ES-I3 (cell line): ENCODE results near the gene KCP.

Experiments
- H3K36me3 ChIP-seq: 2 replicates; pipeline ENCODE4 v1.6.1; 2013; ENCODE audit warnings: mild to moderate bottlenecking, low read length, control low read depth, moderate library complexity; ENCODE audit not compliant: insufficient read depth
- H3K4me1 ChIP-seq: 2 replicates; pipeline ENCODE4 v1.6.1; 2013; ENCODE audit warnings: mild to moderate bottlenecking, control low read depth, low read length; ENCODE audit not compliant: insufficient read depth
- H3K9ac ChIP-seq: 2 replicates; pipeline ENCODE4 v1.6.1; 2013; ENCODE audit warnings: low read depth, mild to moderate bottlenecking, low read length, moderate library complexity
- H3K9me3 ChIP-seq: 2 replicates; pipeline ENCODE4 v1.6.1; 2013; ENCODE audit warnings: mild to moderate bottlenecking, low read length, moderate library complexity; ENCODE audit not compliant: control insufficient read depth, insufficient read depth

The KCP gene

GRCh38 chr7:128933180-128933891 is 22.8 kb upstream of the KCP start:
- H3K36me3 ChIP-seq = no peaks in the 10 kb centered on the region
- no peaks in the 10 kb centered on the region for H3K9me3 ChIP-seq
- H3K4me1 ChIP-seq = no peaks in the 10 kb centered on the region
- no peak overlapping the region for H3K9ac ChIP-seq

DNA sequence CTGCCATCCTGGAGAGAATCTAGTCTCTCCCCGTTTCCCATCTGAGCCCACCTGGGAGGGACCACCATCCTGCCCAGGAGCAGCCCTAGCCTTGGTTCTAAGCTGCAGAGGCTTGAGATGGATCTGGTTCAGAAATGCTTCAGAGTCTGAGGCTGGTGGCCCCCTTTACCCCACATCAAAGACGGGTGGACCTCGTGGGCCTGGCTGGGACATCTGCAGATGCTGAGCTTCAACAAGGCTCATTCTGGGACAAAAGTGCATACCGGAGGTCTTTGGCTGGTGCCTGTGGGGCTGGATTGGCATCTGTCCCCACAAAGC is 22.3 kb upstream of the KCP start:
- no peaks in the 10 kb centered on the region for H3K9me3 ChIP-seq
- H3K36me3 ChIP-seq = no peaks in the 10 kb centered on the region
- no peak overlapping the region for H3K9ac ChIP-seq
- H3K4me1 ChIP-seq = no peaks in the 10 kb centered on the region

- Histone ChIP-seq H3K36me3 (no peaks in the 10 kb centered on the region), H3K4me1 (no peaks in the 10 kb centered on the region), H3K9ac (no peak overlapping the region), H3K9me3 (no peaks in the 10 kb centered on the region)
Measured at GRCh38 chr7:128931965-128932861, 21.7 kb upstream of the KCP start.

GRCh38 chr7:128931190-128931798 is 20.8 kb upstream of the KCP start:
- no peaks in the 10 kb centered on the region for H3K9me3 ChIP-seq
- no peak overlapping the region for H3K9ac ChIP-seq
- no peaks in the 10 kb centered on the region for H3K36me3 ChIP-seq
- no peaks in the 10 kb centered on the region for H3K4me1 ChIP-seq

- H3K9ac ChIP-seq = no peak overlapping the region
- H3K36me3 ChIP-seq = no peaks in the 10 kb centered on the region
- H3K4me1 ChIP-seq = no peaks in the 10 kb centered on the region
- no peaks in the 10 kb centered on the region for H3K9me3 ChIP-seq
Measured at GRCh38 chr7:128928882-128929788, 18.6 kb upstream of the KCP start.

DNA sequence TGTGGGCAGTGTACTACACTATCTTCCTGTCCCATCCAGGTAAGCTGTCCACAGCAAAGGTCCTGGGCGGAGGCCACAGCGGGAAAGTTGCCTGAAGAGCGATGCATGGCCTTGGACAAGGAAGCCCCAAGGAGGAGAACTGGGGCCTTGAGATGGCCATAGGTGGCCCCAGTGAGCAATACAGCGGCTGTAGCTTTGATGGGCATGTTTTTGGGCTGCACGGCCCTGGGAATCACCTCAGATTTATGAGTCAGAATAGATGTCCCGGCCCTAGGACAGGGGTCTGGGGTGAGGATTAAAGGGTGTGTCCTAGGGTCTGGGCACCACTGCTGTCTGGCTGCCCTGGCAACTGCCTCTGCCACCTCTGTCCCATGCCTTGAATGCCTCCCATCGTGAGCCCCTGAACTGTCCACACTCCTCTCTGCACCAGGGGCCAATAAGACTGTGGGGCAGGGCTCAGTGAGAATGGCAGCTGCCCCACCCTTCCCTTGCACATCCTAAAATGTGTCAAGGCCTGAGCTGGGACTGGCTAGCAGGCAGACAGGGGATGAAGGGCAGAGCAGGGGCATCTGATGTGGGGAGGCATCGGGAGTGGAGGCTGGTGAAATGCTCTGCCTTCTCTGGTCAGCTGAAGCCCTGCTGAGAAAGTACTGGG is 17.8 kb upstream of the KCP start:
- Histone ChIP-seq H3K9ac (no peak overlapping the region), H3K4me1 (no peaks in the 10 kb centered on the region), H3K9me3 (no peaks in the 10 kb centered on the region), H3K36me3 (no peaks in the 10 kb centered on the region)

GRCh38 chr7:128924707-128925588 is 14.4 kb upstream of the KCP start:
- H3K4me1 ChIP-seq = peaks cover 4% of the 10 kb centered on the region; the same call in 1 of the 2 replicates
- H3K9ac ChIP-seq = no peak overlapping the region
- H3K36me3 ChIP-seq = no peaks in the 10 kb centered on the region
- H3K9me3 ChIP-seq = no peaks in the 10 kb centered on the region

GRCh38 chr7:128923411-128923800 is 12.9 kb upstream of the KCP start:
- Histone ChIP-seq H3K9ac (no peak overlapping the region), H3K4me1 (peaks cover 4% of the 10 kb centered on the region; the same call in 1 of the 2 replicates), H3K9me3 (no peaks in the 10 kb centered on the region), H3K36me3 (no peaks in the 10 kb centered on the region)

DNA sequence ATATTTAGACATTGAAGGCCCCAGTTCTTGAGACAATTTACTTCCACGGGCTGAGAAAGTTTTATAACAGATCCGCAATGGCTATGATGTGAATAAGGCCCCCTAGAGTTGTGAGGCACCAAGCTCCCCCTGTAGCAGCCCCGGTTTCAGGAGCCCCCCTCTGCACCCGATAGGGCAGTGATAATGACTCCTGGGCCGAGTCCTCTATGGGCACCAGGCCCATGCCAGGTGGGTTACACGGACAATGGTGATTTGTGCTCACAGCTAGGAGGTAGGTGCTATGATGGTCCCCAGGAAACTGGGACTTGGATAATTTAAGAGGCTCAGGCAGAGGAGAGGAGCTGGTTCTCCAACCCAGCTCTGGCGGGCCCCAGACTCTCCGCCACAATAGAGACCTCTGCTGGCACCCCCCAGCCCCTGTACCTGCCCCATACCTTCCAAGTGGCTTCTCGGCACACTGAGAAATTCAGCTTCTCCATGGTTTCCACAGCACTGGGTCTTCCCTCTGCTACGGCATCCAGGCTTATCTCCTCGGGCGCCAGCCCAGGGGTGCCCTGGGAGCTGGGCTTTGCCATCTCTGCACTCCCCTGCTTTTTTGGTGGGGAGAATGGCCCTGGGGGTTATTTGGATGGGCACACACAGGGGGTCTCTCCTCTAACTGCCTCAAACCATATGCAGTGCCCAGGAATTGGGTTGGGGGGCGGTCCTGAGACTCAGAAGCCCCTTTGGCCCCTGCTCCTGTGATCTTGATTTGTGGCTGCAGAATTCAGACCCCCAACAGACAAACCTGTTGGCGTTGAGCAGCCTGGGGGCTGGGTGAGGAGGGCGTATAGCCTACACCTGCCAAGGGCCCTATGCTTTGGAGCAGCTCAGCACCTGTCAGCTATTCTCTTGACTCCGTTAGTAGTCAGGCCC is 12.2 kb upstream of the KCP start:
- no peaks in the 10 kb centered on the region for H3K36me3 ChIP-seq
- H3K4me1 ChIP-seq = peaks cover 4% of the 10 kb centered on the region; the same call in 1 of the 2 replicates
- H3K9ac ChIP-seq = no peak overlapping the region
- no peaks in the 10 kb centered on the region for H3K9me3 ChIP-seq

DNA sequence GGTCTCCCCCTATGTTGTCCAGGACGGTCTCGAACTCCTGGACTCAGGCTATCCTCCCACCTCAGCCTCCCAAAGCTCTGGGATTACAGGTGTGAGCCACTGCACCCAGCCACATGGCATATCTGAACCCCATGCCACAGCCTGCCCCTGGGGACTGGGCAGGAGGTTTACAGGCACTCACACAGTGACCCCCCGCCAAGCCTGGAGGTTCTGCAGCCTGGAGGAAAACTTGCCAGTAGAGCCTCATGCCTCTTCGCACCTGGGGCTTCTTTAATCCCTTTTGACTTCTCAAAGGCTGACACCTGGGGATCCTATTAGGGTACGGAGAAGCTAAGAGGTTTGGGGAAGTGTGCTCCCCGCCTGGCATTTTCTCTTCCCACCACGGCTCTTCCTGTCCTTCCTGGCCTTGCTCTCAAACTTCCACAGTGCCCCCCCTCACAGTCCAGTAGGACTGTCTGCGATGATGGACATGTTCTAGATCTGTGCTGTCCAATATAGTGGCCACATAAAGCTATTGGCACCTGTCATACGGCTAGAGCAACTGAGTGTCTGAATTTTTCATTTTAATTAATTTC is 11.4 kb upstream of the KCP start:
- Histone ChIP-seq H3K9ac (no peak overlapping the region), H3K4me1 (peaks cover 4% of the 10 kb centered on the region; the same call in 1 of the 2 replicates), H3K9me3 (no peaks in the 10 kb centered on the region), H3K36me3 (no peaks in the 10 kb centered on the region)

DNA sequence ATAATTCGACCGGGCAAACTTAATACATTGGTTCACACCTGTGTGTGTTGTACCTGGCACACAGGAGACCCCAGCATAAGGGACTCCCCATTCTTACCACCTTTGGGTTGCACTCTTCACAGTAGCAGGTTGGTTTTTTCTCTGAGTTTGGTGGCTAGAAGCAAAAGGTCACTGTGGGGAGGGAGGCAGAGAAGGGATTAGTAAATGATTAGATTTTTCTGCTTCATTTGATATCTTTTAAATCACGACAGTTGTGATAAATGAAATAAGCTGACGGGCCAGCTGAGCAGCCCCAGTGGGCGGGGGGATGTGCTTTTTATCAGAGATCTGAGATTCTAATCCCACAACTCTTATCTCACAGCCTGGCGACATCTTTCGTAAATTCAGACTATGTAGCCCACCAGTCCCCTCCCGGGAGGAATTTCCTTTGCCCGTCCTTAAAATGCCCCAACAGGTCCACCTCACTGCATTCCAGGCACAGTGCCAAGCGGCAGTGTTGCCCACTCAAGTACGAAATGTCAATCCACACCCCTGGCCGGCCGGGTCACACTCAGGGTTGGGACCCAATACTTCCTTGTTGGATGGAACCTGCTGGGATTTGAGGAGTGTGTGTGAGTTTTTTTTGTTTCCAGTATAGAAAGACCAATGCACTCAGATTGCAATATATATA is 10.5 kb upstream of the KCP start:
- no peak overlapping the region for H3K9ac ChIP-seq
- H3K9me3 ChIP-seq = no peaks in the 10 kb centered on the region
- no peaks in the 10 kb centered on the region for H3K36me3 ChIP-seq
- H3K4me1 ChIP-seq = peaks cover 4% of the 10 kb centered on the region; the same call in 1 of the 2 replicates
